GM12864 (cell line): Measurements from ENCODE around the gene PRSS23.

ENCODE experiments used
- DNase-seq: peaks from one replicate; pipeline ENCODE4 v3.0.0-alpha.2; 2011; ENCODE audit warnings: low read depth
- H3K4me3 ChIP-seq: 2 replicates; pipeline ENCODE4 v1.5.1; 2011; ENCODE audit warnings: mild to moderate bottlenecking, low read depth, low read length, control low read depth
- CTCF ChIP-seq: IDR thresholded peaks from 2 replicates; pipeline ENCODE4 v1.5.1; 2011; ENCODE audit warnings: low read depth, mild to moderate bottlenecking, moderate library complexity, low read length, control low read depth, inconsistent platforms; ENCODE audit errors: missing control alignments

The PRSS23 gene

DNA sequence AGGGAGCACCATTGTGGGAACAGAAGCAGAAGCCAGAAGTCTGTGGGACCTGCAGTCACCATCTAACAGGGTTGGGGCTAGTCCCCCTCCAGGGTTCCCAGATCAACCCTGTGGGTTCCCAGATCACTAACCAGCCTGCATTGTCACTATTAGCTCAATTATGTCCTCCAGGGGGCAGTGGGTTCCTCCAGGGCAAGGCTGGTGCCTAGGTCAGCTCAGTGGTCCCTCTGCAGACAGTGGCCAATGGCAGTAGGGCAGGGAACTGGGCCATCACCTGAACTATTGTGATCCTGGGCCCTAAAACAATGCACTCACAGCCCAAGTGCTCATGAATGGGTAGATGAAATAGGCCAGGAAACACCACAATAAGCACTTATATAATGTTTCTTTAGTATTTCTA is 18.8 kb upstream of the PRSS23 start:
- DNase-seq, result no peak
- H3K4me3 ChIP-seq, result no peak overlapping the region
- TF ChIP-seq CTCF, result peak; percentile 15

DNA sequence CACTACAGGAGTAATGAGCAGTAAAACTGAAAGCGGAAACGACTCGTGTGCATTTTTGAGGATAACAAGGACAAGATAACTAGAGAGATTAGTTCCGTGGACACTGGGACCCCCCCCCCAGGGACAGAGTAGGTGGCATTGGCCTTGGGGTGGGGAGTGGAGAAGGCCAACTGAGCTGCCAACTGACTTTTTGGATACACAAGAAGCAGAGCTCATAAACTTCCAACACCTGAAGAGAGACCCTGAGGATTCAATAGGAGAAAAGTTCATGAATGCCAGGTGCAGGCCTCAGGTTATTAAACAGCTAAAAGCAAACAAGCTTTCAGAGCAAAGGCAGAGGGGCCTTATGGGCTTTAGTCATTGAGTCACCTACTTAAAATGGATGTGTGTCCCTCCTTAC is 17.6 kb upstream of the PRSS23 start:
- DNase-seq, result no peak
- TF ChIP-seq CTCF, result no peak

GRCh38 chr11:86783661-86784060 is 16.7 kb upstream of the PRSS23 start:
- no peak for DNase-seq
- no peak overlapping the region for H3K4me3 ChIP-seq
- no peak for TF ChIP-seq CTCF

More for the DNA sequence above, 17.6 kb upstream of the PRSS23 start:
- no peak overlapping the region for H3K4me3 ChIP-seq

GRCh38 chr11:86784241-86784681 is 16.1 kb upstream of the PRSS23 start:
- TF ChIP-seq CTCF, result no peak
- no peak for DNase-seq
- H3K4me3 ChIP-seq, result no peak overlapping the region

GRCh38 chr11:86785576-86785975 is 14.8 kb upstream of the PRSS23 start:
- H3K4me3 ChIP-seq, result no peak overlapping the region
- no peak for TF ChIP-seq CTCF
- no peak for DNase-seq

DNA sequence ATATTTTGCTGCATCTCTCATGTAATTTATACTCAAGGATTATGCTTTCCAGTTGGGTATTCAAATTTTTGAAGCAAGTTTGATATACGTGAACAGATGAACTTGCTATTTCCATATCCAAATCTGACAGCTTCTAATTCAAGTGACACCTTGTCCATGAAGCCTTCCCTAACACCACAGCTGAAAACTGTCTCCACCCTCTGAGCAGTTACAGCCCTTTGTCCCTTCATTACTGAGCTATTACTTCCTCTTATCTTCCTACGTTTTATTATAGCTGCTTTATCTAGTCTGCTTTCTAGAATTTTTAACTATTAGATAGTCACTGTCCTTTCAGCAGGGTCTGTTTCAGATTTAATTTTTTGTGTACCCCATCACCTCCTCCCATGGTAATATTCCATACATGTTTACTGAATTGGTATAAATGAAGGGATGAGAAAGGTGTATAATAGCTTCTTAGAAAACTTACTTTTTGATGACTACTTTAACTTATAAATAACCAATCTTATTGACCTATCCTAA is 13.3 kb upstream of the PRSS23 start:
- DNase-seq, result no peak
- no peak for TF ChIP-seq CTCF
- no peak overlapping the region for H3K4me3 ChIP-seq

- TF ChIP-seq CTCF, result no peak
- H3K4me3 ChIP-seq, result no peak overlapping the region
- no peak for DNase-seq
Observed at GRCh38 chr11:86787656-86788055, 12.7 kb upstream of the PRSS23 start.
